Renal cortical epithelial cell (primary cell): ENCODE data around the gene CTXND1. TPM values are rescaled to one million over a fixed set of nuclear protein-coding genes. Genes with fewer than 3 reads are reported as not detected.

Experiments
- DNase-seq: peaks from one replicate; pipeline ENCODE4 v3.0.0-alpha.2; 2011; ENCODE audit warnings: low read depth
- total RNA-seq: library from RNA; depleted of rRNA; stranded (reverse); fragments of >200 nt; gene quantifications from 2 replicates; pipeline ENCODE4 v1.2.3, GENCODE V29; 2014

Gene CTXND1
- total RNA-seq, 1 donor from 2014 or later: not detected

- no peak for DNase-seq
Measured at GRCh38 chr15:80259942-80260510, 8.0 kb upstream of the CTXND1 start.

- no peak for DNase-seq
Measured at GRCh38 chr15:80251428-80252120, 439 bp downstream of the CTXND1 start.

GRCh38 chr15:80250614-80251427 is 1.2 kb downstream of the CTXND1 start:
- no peak for DNase-seq

GRCh38 chr15:80249973-80250372 is 2.0 kb downstream of the CTXND1 start:
- no peak for DNase-seq

- no peak for DNase-seq
Measured at GRCh38 chr15:80247320-80247719, 4.7 kb downstream of the CTXND1 start.

GRCh38 chr15:80246425-80246894 is 5.6 kb downstream of the CTXND1 start:
- DNase-seq: no peak

- DNase-seq: peak; percentile 78
Measured at GRCh38 chr15:80242802-80243201, 9.2 kb downstream of the CTXND1 start.

GRCh38 chr15:80242132-80242769 is 9.8 kb downstream of the CTXND1 start:
- DNase-seq: peak; percentile 9

- DNase-seq: no peak
Measured at GRCh38 chr15:80241508-80241907, 10.5 kb downstream of the CTXND1 start.

- DNase-seq: no peak
Measured at GRCh38 chr15:80240276-80240675, 11.7 kb downstream of the CTXND1 start.

GRCh38 chr15:80234883-80235282 is 17.1 kb downstream of the CTXND1 start:
- DNase-seq: peak; percentile 12

- no peak for DNase-seq
Measured at GRCh38 chr15:80233581-80233980, 18.4 kb downstream of the CTXND1 start.

- DNase-seq: no peak
Measured at GRCh38 chr15:80231371-80231770, 20.6 kb downstream of the CTXND1 start.

GRCh38 chr15:80228959-80229610 is 22.9 kb downstream of the CTXND1 start:
- peak; percentile 97 for DNase-seq

GRCh38 chr15:80219955-80220354 is 32.1 kb downstream of the CTXND1 start:
- no peak for DNase-seq

GRCh38 chr15:80217327-80217900 is 34.6 kb downstream of the CTXND1 start:
- no peak for DNase-seq

GRCh38 chr15:80216911-80217310 is 35.1 kb downstream of the CTXND1 start:
- no peak for DNase-seq

GRCh38 chr15:80216141-80216540 is 35.9 kb downstream of the CTXND1 start:
- DNase-seq: no peak

- no peak for DNase-seq
Measured at GRCh38 chr15:80214910-80215309, 37.1 kb downstream of the CTXND1 start.

- DNase-seq: peak; percentile 39
Measured at GRCh38 chr15:80211976-80212375, 40.0 kb downstream of the CTXND1 start.
